ENCODE measurements around the gene CTXN3.

CTXN3 gene

DNA sequence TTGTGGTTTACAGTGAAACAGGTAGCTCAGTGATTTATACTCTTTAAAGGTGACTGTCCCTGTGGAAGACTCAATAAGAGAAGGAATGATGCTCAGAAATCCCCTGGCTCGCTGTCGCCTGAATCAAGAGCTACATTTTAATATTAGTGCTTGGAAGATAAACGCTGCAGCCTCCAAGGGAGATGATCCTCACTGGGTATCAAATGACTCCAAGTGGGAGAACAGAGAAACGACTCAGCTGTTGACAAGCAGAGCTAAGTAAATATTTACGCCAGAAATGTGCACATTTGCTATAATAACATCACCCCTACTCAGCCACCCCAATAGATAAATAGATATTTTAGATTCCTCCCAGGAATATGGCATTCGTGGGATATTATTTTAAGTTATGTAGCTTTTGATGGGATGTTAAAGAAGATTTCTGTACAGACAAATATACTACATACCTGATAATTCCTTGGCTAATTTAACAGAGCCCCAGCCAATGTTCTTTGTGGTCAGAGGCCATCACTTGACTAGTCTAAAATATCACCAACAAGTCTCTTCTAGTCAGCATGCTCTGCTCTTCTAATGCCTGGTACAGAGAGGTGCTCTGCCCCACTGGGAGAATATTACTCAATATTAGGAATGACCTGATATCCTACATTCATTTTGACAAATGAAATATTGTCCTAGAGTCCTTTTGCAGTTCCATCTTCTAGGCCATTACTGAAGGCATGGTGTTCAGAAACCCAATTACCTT is 36.0 kb downstream of the CTXN3 start:
- TF ChIP-seq, protein P1, sequence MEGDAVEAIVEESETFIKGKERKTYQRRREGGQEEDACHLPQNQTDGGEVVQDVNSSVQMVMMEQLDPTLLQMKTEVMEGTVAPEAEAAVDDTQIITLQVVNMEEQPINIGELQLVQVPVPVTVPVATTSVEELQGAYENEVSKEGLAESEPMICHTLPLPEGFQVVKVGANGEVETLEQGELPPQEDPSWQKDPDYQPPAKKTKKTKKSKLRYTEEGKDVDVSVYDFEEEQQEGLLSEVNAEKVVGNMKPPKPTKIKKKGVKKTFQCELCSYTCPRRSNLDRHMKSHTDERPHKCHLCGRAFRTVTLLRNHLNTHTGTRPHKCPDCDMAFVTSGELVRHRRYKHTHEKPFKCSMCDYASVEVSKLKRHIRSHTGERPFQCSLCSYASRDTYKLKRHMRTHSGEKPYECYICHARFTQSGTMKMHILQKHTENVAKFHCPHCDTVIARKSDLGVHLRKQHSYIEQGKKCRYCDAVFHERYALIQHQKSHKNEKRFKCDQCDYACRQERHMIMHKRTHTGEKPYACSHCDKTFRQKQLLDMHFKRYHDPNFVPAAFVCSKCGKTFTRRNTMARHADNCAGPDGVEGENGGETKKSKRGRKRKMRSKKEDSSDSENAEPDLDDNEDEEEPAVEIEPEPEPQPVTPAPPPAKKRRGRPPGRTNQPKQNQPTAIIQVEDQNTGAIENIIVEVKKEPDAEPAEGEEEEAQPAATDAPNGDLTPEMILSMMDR (IDR thresholded peaks at IDR 0.05; ENCODE audit: borderline replicate concordance, insufficient read depth, low read depth, low read length), result no peak

GRCh38 chr5:127685662-127686061 is 36.8 kb downstream of the CTXN3 start:
- TF ChIP-seq, protein P1 (IDR thresholded peaks at IDR 0.05; ENCODE audit: borderline replicate concordance, insufficient read depth, low read depth, low read length), result no peak

More for the DNA sequence above, 36.0 kb downstream of the CTXN3 start:
- no peak overlapping the region for H3K4me3 ChIP-seq (ENCODE audit: low read depth, low read length)

GRCh38 chr5:127686424-127686823 is 37.5 kb downstream of the CTXN3 start:
- TF ChIP-seq, protein P1 (IDR thresholded peaks at IDR 0.05; ENCODE audit: borderline replicate concordance, insufficient read depth, low read depth, low read length), result no peak
- no peak overlapping the region for H3K4me3 ChIP-seq (ENCODE audit: low read depth, low read length)

More at GRCh38 chr5:127685662-127686061, 36.8 kb downstream of the CTXN3 start:
- H3K4me3 ChIP-seq (ENCODE audit: low read depth, low read length), result no peak overlapping the region

GRCh38 chr5:127694518-127695171 is 45.8 kb downstream of the CTXN3 start:
- H3K4me3 ChIP-seq (ENCODE audit: low read depth, low read length), result no peak overlapping the region
- TF ChIP-seq, protein P1 (IDR thresholded peaks at IDR 0.05; ENCODE audit: borderline replicate concordance, insufficient read depth, low read depth, low read length), result no peak

GRCh38 chr5:127695346-127695745 is 46.5 kb downstream of the CTXN3 start:
- TF ChIP-seq, protein P1 (IDR thresholded peaks at IDR 0.05; ENCODE audit: borderline replicate concordance, insufficient read depth, low read depth, low read length), result no peak
- H3K4me3 ChIP-seq (ENCODE audit: low read depth, low read length), result no peak overlapping the region

DNA sequence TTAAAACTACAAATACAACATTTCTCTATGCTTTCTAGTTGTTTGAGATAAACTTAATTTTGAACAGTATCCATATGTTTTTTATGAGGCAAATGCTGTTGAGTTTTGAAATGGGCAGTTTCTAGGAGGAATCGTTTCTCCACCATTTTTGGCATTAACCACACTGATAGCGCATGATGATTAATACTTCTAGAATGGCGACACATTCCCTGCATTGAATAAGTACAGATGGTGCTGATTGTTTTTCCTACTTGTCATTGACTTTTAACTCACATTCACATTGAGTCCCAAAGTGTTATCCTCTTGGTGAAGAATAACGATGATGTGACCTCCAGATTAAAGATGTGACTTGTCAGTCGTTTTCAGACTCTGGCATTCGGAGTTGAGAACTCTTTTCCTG is 47.8 kb downstream of the CTXN3 start:
- TF ChIP-seq, protein P1 (IDR thresholded peaks at IDR 0.05; ENCODE audit: borderline replicate concordance, insufficient read depth, low read depth, low read length), result no peak

More for the DNA sequence above, 47.8 kb downstream of the CTXN3 start:
- H3K4me3 ChIP-seq (ENCODE audit: low read depth, low read length), result no peak overlapping the region
